Measurements from ENCODE around the gene PCDH9. TPM values are rescaled to one million over a fixed set of nuclear protein-coding genes. Genes with fewer than 3 reads are reported as not detected.

The PCDH9 gene
- total and polyA plus RNA-seq, 3 donors from 2014 or later = 2.3 to 4.6 (median 3.5) TPM

DNA sequence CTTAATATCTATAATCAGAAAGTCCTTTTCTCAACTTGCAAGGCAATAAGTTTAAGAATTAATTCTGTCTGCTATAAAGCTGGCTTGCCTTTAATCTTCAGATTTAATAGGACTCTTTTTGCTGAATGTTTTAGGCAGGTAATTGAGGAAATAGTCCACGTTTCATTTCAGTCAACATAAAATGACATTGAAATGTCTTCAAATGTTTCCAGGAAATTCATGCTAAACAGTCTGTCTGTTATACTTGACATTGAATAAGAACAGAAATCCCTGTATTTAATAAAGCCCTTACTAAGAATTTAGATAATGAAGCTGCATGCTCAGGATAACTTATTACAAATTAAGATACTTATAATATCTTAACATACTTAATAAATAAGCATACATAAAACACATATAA, 84.2 kb downstream of the PCDH9 start:
- no peak for DNase-seq
- Histone ChIP-seq H3K9me3 (no peaks in the 10 kb centered on the region), H3K27ac (no peak overlapping the region), H3K4me1 (peaks cover 12% of the 10 kb centered on the region), H3K36me3 (ENCODE audit: low read depth, missing control alignments) (no peaks in the 10 kb centered on the region), H3K27me3 (no peaks in the 10 kb centered on the region), H3K4me3 (no peak overlapping the region)
- 74 to 78% methylated on average over 1 of the region's 1 CpG for WGBS, 2 donors
- intact Hi-C loops (cut with DNase I; ENCODE audit: low total_unique reads) = no loop called here
- TF ChIP-seq, protein P1, sequence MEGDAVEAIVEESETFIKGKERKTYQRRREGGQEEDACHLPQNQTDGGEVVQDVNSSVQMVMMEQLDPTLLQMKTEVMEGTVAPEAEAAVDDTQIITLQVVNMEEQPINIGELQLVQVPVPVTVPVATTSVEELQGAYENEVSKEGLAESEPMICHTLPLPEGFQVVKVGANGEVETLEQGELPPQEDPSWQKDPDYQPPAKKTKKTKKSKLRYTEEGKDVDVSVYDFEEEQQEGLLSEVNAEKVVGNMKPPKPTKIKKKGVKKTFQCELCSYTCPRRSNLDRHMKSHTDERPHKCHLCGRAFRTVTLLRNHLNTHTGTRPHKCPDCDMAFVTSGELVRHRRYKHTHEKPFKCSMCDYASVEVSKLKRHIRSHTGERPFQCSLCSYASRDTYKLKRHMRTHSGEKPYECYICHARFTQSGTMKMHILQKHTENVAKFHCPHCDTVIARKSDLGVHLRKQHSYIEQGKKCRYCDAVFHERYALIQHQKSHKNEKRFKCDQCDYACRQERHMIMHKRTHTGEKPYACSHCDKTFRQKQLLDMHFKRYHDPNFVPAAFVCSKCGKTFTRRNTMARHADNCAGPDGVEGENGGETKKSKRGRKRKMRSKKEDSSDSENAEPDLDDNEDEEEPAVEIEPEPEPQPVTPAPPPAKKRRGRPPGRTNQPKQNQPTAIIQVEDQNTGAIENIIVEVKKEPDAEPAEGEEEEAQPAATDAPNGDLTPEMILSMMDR (IDR thresholded peaks at IDR 0.05) = no peak
- TF ChIP-seq POLR2A (IDR thresholded peaks at IDR 0.05) = no peak

DNA sequence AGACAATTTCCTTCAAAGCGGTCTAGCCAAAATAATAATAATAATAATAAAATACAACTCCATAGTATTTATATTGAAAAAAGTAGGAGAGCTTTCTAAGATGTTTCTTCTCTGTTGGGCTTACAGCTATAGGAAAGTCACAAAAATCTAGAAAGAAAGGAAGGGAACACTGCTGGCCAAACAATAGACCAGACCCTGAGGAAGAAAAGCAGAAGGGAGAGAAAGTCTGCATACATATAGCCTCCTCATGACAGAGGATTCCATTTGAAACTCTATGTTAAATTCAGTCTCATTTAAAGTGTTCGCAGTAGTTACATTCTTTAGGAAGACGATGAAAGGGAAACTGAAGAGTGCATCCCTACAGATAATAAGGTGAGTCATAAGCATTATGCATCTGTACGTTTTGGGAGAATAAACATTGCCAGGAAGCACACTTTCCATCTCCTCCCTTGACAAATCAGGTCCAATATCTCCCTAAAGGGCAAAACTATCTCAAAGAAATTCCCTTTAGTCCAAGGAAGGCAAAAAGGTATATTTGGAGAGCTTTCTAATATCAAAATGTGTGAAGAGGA, 86.5 kb downstream of the PCDH9 start:
- Histone ChIP-seq H3K27ac (no peak overlapping the region), H3K27me3 (no peaks in the 10 kb centered on the region), H3K4me1 (peaks cover 12% of the 10 kb centered on the region), H3K36me3 (ENCODE audit: low read depth, missing control alignments) (no peaks in the 10 kb centered on the region), H3K9me3 (no peaks in the 10 kb centered on the region), H3K4me3 (no peak overlapping the region)
- intact Hi-C loops (cut with DNase I; ENCODE audit: low total_unique reads) = no loop called here
- no peak for TF ChIP-seq POLR2A (IDR thresholded peaks at IDR 0.05)
- TF ChIP-seq, protein P1 (IDR thresholded peaks at IDR 0.05) = no peak
- DNase-seq = no peak
- WGBS, 2 donors = 85 to 94% methylated on average over 4 of the region's 4 CpGs

DNA sequence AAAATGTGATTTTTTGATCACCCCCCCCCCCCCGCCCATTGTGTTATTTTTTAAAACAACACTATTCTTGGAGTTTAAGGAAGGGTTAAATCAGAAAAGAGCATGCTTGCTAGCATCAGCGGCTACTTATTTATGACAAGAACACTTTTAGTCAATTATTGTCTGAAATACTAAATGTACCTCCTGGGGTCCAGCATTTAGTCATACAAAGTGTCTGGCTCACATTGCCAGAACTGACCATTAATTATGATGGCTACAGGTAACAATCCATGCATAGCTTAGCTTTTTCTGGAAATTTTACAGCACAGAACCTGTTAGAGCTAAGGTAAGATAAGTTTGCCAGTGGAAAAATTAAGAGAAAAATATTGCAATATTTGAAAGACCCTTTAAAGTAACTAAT, 90.1 kb downstream of the PCDH9 start:
- H3K36me3 ChIP-seq (ENCODE audit: low read depth, missing control alignments) = no peaks in the 10 kb centered on the region
- no peak overlapping the region for H3K4me3 ChIP-seq
- no peak for TF ChIP-seq POLR2A (IDR thresholded peaks at IDR 0.05)
- TF ChIP-seq, protein P1 (IDR thresholded peaks at IDR 0.05) = no peak
- no peak for DNase-seq
- H3K27me3 ChIP-seq = no peaks in the 10 kb centered on the region
- no peak overlapping the region for H3K27ac ChIP-seq
- H3K9me3 ChIP-seq = no peaks in the 10 kb centered on the region
- 81 to 85% methylated on average over 2 of the region's 2 CpGs for WGBS, 2 donors
- H3K4me1 ChIP-seq = no peaks in the 10 kb centered on the region
- intact Hi-C loops (cut with DNase I; ENCODE audit: low total_unique reads) = no loop called here

DNA sequence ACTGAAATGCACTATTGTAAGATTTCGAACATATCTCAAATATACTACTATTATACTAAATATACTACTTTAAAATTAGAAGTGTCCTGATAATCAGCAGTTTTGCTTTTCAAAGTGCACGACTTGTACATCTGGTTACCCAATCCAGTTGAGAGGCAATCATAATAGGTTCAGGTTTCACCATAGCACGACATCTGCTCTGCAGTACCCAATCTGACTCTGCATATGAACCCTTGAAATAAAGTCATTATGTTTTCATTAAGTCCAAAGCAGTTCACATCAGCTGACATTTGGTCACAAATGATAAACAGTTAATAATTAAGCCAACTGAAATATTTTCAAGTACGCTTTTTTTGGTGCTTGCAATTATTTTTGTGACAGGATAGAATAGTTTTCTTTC, 90.6 kb downstream of the PCDH9 start:
- Histone ChIP-seq H3K4me1 (no peaks in the 10 kb centered on the region), H3K4me3 (no peak overlapping the region), H3K9me3 (no peaks in the 10 kb centered on the region), H3K36me3 (ENCODE audit: low read depth, missing control alignments) (no peaks in the 10 kb centered on the region), H3K27me3 (no peaks in the 10 kb centered on the region), H3K27ac (no peak overlapping the region)
- WGBS, 2 donors = 71 to 75% methylated on average over 4 of the region's 4 CpGs
- DNase-seq = no peak
- TF ChIP-seq POLR2A (IDR thresholded peaks at IDR 0.05) = no peak
- TF ChIP-seq, protein P1 (IDR thresholded peaks at IDR 0.05) = no peak
- intact Hi-C loops (cut with DNase I; ENCODE audit: low total_unique reads) = no loop called here

DNA sequence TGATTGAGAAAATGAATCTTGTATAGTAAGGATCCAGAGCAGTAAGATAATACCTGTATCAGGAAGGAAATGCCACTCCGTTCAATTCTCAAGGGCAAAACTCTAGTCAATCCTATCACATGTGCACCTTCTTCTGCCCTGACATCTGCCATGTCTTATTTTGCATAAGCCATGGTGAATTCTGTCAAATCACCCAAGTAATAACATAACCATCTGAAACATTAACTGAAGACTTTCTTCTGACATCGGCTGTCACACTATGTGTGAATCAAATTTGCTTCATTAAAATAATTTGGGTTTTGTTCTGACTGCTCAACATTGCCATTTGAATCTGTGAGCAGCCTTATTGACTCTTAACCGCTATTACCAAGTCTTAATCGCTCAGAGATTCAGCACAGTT, 91.2 kb downstream of the PCDH9 start:
- Histone ChIP-seq H3K4me3 (no peak overlapping the region), H3K9me3 (no peaks in the 10 kb centered on the region), H3K27ac (no peak overlapping the region), H3K4me1 (no peaks in the 10 kb centered on the region), H3K36me3 (ENCODE audit: low read depth, missing control alignments) (no peaks in the 10 kb centered on the region), H3K27me3 (no peaks in the 10 kb centered on the region)
- DNase-seq = no peak
- TF ChIP-seq, protein P1 (IDR thresholded peaks at IDR 0.05) = no peak
- TF ChIP-seq POLR2A (IDR thresholded peaks at IDR 0.05) = no peak
- intact Hi-C loops (cut with DNase I; ENCODE audit: low total_unique reads) = no loop called here
- WGBS, 2 donors = 89 to 90% methylated on average over 4 of the region's 4 CpGs
